ENCODE results near the gene SRC.
"Not testable (repeated sequence)": the region's sequence is repeated elsewhere in the genome, so short reads cannot be mapped to it uniquely, and the experiment has no call there.

The SRC gene

GRCh38 chr20:37364013-37364926 lies 18.3 kb downstream of the SRC start:
- H3K4me3 ChIP-seq (replicated peaks; ENCODE audit: low read depth, low read length) = no peak overlapping the region
- TF ChIP-seq CTCF (IDR thresholded peaks at IDR 0.05; ENCODE audit: low read length, missing control alignments) = no peak
- no peak for DNase-seq (ENCODE audit: low read depth)

GRCh38 chr20:37364927-37365272 lies 19.0 kb downstream of the SRC start:
- TF ChIP-seq CTCF (IDR thresholded peaks at IDR 0.05; ENCODE audit: low read length, missing control alignments) = no peak
- H3K4me3 ChIP-seq (replicated peaks; ENCODE audit: low read depth, low read length) = no peak overlapping the region
- DNase-seq (ENCODE audit: low read depth) = no peak

- no peak overlapping the region for H3K4me3 ChIP-seq (replicated peaks; ENCODE audit: low read depth, low read length)
- TF ChIP-seq CTCF (IDR thresholded peaks at IDR 0.05; ENCODE audit: low read length, missing control alignments) = no peak
- DNase-seq (ENCODE audit: low read depth) = no peak
These were observed 20.1 kb downstream of the SRC start for GRCh38 chr20:37365760-37366638.

GRCh38 chr20:37366743-37367142 lies 20.8 kb downstream of the SRC start:
- no peak for DNase-seq (ENCODE audit: low read depth)
- no peak overlapping the region for H3K4me3 ChIP-seq (replicated peaks; ENCODE audit: low read depth, low read length)
- no peak for TF ChIP-seq CTCF (IDR thresholded peaks at IDR 0.05; ENCODE audit: low read length, missing control alignments)

GRCh38 chr20:37369846-37370245 lies 23.9 kb downstream of the SRC start:
- no peak for TF ChIP-seq CTCF (IDR thresholded peaks at IDR 0.05; ENCODE audit: low read length, missing control alignments)
- H3K4me3 ChIP-seq (replicated peaks; ENCODE audit: low read depth, low read length) = no peak overlapping the region
- no peak for DNase-seq (ENCODE audit: low read depth)

- not testable (repeated sequence) for DNase-seq (ENCODE audit: low read depth); H3K4me3 ChIP-seq (replicated peaks; ENCODE audit: low read depth, low read length)
These were observed 25.9 kb downstream of the SRC start for GRCh38 chr20:37371845-37372244.

- H3K4me3 ChIP-seq (replicated peaks; ENCODE audit: low read depth, low read length) = no peak overlapping the region
- DNase-seq (ENCODE audit: low read depth) = no peak
- TF ChIP-seq CTCF (IDR thresholded peaks at IDR 0.05; ENCODE audit: low read length, missing control alignments) = no peak
These were observed 26.5 kb downstream of the SRC start for GRCh38 chr20:37372441-37372840.

Data from fibroblast of pulmonary artery (primary cell).